Endodermal cell (in vitro differentiated cells): ENCODE results near the gene HS6ST1. TPM values are rescaled to one million over a fixed set of nuclear protein-coding genes. Genes with fewer than 3 reads are reported as not detected.

Source experiments
- DNase-seq: peaks from one replicate; pipeline ENCODE4 v3.0.0-alpha.2; 2017
- H3K27ac ChIP-seq: 2 replicates; pipeline ENCODE4 v1.5.1; 2013; ENCODE audit warnings: mild to moderate bottlenecking, low read depth, low read length, moderate library complexity
- H3K27me3 ChIP-seq: 2 replicates; pipeline ENCODE4 v1.6.1; 2013; ENCODE audit warnings: mild to moderate bottlenecking, low read length, moderate library complexity; ENCODE audit not compliant: insufficient read depth, control insufficient read depth, poor library complexity, severe bottlenecking
- H3K36me3 ChIP-seq: 2 replicates; pipeline ENCODE4 v1.7.0; 2013; ENCODE audit warnings: mild to moderate bottlenecking, low read length, moderate library complexity; ENCODE audit not compliant: control insufficient read depth, insufficient read depth
- H3K4me1 ChIP-seq: one replicate; pipeline ENCODE4 v1.7.0; 2013; ENCODE audit warnings: low read length; ENCODE audit not compliant: control insufficient read depth, insufficient read depth
- H3K4me3 ChIP-seq: 2 replicates; pipeline ENCODE4 v1.5.1; 2013; ENCODE audit warnings: mild to moderate bottlenecking, low read length, moderate library complexity
- H3K9ac ChIP-seq: 2 replicates; pipeline ENCODE4 v1.6.1; 2013; ENCODE audit warnings: mild to moderate bottlenecking, low read length, moderate library complexity; ENCODE audit not compliant: poor library complexity, severe bottlenecking; ENCODE audit errors: extremely low read depth
- H3K9me3 ChIP-seq: 2 replicates; pipeline ENCODE4 v1.6.1; 2013; ENCODE audit warnings: mild to moderate bottlenecking, low read length, moderate library complexity; ENCODE audit not compliant: control insufficient read depth
- H3K27ac Mint-ChIP-seq: 2 replicates; pipeline ENCODE4 v1.8.0; 2020; ENCODE audit warnings: mixed read lengths
- H3K27me3 Mint-ChIP-seq: 2 replicates; pipeline ENCODE4 v1.8.0; 2021; ENCODE audit warnings: mild to moderate bottlenecking, mixed read lengths; ENCODE audit not compliant: insufficient read depth
- H3K36me3 Mint-ChIP-seq: 2 replicates; pipeline ENCODE4 v1.8.0; 2020; ENCODE audit warnings: low read depth, mixed read lengths
- H3K4me1 Mint-ChIP-seq: 2 replicates; pipeline ENCODE4 v1.8.0; 2020; ENCODE audit warnings: mixed read lengths
- H3K4me3 Mint-ChIP-seq: 2 replicates; pipeline ENCODE4 v1.8.0; 2020; ENCODE audit warnings: mild to moderate bottlenecking, moderate library complexity, mixed read lengths
- H3K9me3 Mint-ChIP-seq: 2 replicates; pipeline ENCODE4 v1.8.0; 2020; ENCODE audit warnings: mild to moderate bottlenecking, mixed read lengths
- whole genome bisulfite sequencing, 2 experiments: methylation state at CpG; one replicate each; pipeline versions ENCODE4 v1.1.5 to v1.1.7; 2013; ENCODE audit warnings: missing lambda C conversion rate in 2 of 2, mixed read lengths in 1 of 2; ENCODE audit not compliant: insufficient coverage in 1 of 2, insufficient read length in 1 of 2; 5-methylcytosine and 5-hydroxymethylcytosine counted together
- total RNA-seq, 2 donors: library from RNA; stranded (reverse); fragmentation: NEBNext Ultra II Directional in 1 of 2; extraction: Animal tissue kit (Norgen Biotek cat#: 25700) in 1 of 2; gene quantifications; 2 replicates in 1 of 2; 3 replicates in 1 of 2; pipeline ENCODE4 v1.2.1, GENCODE V29; 2021
- TF ChIP-seq, protein P1 (sequence below): fragments of 200-600 bp; sonication (generic); conservative IDR thresholded peaks from 2 replicates; pipeline ENCODE4 v1.5.0; 2021; ENCODE audit warnings: antibody characterized with exemption, mild to moderate bottlenecking

The HS6ST1 gene
- total RNA-seq, 2 donors from 2014 or later, result 93.0 to 106 TPM

DNA sequence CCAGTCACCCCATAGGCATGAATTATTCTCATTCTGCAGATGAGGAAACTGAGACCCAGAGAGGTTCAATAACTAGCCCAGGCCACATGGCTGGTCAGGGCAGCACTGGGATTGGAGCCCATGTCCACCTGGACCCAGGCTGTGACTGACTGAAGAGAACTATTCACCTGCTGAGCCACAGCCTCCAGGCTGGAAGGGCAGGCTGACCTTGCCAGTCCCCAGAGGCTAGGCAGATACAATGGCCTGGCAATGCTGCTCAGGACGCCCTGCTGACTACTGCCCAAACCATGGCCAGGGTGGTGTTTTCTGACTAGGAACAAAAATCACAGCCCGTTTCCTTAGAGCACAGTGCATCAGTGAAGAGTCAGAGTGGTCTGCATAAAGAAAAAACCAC is 36.8 kb downstream of the HS6ST1 start:
- H3K4me1 ChIP-seq, result no peaks in the 10 kb centered on the region
- H3K9me3 ChIP-seq, result no peaks in the 10 kb centered on the region
- H3K9me3 Mint-ChIP-seq, result no peaks in the 10 kb centered on the region
- no peak overlapping the region for H3K27ac ChIP-seq
- H3K27me3 Mint-ChIP-seq, result no peaks in the 10 kb centered on the region
- peaks cover 6% of the 10 kb centered on the region for H3K4me1 Mint-ChIP-seq
- DNase-seq, result no peak
- no peak overlapping the region for H3K4me3 ChIP-seq
- TF ChIP-seq, protein P1, sequence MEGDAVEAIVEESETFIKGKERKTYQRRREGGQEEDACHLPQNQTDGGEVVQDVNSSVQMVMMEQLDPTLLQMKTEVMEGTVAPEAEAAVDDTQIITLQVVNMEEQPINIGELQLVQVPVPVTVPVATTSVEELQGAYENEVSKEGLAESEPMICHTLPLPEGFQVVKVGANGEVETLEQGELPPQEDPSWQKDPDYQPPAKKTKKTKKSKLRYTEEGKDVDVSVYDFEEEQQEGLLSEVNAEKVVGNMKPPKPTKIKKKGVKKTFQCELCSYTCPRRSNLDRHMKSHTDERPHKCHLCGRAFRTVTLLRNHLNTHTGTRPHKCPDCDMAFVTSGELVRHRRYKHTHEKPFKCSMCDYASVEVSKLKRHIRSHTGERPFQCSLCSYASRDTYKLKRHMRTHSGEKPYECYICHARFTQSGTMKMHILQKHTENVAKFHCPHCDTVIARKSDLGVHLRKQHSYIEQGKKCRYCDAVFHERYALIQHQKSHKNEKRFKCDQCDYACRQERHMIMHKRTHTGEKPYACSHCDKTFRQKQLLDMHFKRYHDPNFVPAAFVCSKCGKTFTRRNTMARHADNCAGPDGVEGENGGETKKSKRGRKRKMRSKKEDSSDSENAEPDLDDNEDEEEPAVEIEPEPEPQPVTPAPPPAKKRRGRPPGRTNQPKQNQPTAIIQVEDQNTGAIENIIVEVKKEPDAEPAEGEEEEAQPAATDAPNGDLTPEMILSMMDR, result no peak
- H3K27me3 ChIP-seq, result no peaks in the 10 kb centered on the region
- WGBS, 2 experiments, result 91 to 100% methylated on average over 1 to 2 of the region's 2 CpGs
- H3K36me3 Mint-ChIP-seq, result peaks cover 11% of the 10 kb centered on the region
- no peak overlapping the region for H3K9ac ChIP-seq
- no peak overlapping the region for H3K4me3 Mint-ChIP-seq
- peaks cover 56% of the 10 kb centered on the region for H3K36me3 ChIP-seq
- peak overlapping the region; percentile 44 for H3K27ac Mint-ChIP-seq

DNA sequence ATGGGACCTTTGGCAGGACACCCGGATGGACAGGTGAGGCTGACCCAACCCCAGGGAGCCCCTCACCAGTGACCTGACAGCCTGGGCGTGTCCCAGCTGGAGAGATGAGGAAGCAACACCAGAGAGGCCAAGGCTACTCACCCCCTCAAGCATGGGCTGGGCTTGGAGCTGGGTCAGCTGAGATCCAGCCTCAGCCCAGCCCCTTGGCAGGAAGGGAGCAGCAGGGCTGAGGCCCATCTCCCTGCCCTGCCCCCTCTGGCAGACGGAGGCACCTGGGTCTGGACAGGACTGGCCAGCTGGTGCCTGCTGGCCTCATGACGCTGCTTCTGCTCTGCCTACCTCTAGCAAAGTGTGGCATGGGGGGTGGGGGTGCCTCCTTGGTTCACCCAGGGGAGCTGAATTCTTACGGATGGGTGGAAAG is 37.8 kb downstream of the HS6ST1 start:
- H3K9me3 Mint-ChIP-seq, result no peaks in the 10 kb centered on the region
- H3K27ac ChIP-seq, result peak overlapping the region; percentile 10

GRCh38 chr2:128280158-128280871 is 38.4 kb downstream of the HS6ST1 start:
- no peak overlapping the region for H3K4me3 ChIP-seq
- H3K4me3 Mint-ChIP-seq, result no peak overlapping the region
- H3K27ac Mint-ChIP-seq, result no peak overlapping the region
- H3K36me3 Mint-ChIP-seq, result peaks cover 25% of the 10 kb centered on the region
- H3K9ac ChIP-seq, result no peak overlapping the region
- no peaks in the 10 kb centered on the region for H3K27me3 ChIP-seq
- WGBS, 2 experiments, result 95 to 100% methylated on average over 5 to 12 of the region's 12 CpGs
- H3K4me1 ChIP-seq, result no peaks in the 10 kb centered on the region
- peak; percentile 44 for DNase-seq
- H3K27ac ChIP-seq, result no peak overlapping the region
- no peaks in the 10 kb centered on the region for H3K9me3 Mint-ChIP-seq
- TF ChIP-seq, protein P1, result no peak
- H3K27me3 Mint-ChIP-seq, result no peaks in the 10 kb centered on the region
- no peaks in the 10 kb centered on the region for H3K9me3 ChIP-seq
- H3K36me3 ChIP-seq, result peaks cover 60% of the 10 kb centered on the region
- peaks cover 6% of the 10 kb centered on the region for H3K4me1 Mint-ChIP-seq

More for the DNA sequence above, 37.8 kb downstream of the HS6ST1 start:
- Mint-ChIP-seq H3K4me1 (peaks cover 6% of the 10 kb centered on the region), H3K27ac (peak overlapping the region; percentile 70), H3K27me3 (no peaks in the 10 kb centered on the region), H3K4me3 (no peak overlapping the region), H3K36me3 (peaks cover 19% of the 10 kb centered on the region)
- Histone ChIP-seq H3K9me3 (no peaks in the 10 kb centered on the region), H3K36me3 (peaks cover 56% of the 10 kb centered on the region), H3K9ac (no peak overlapping the region), H3K4me3 (no peak overlapping the region), H3K4me1 (no peaks in the 10 kb centered on the region), H3K27me3 (no peaks in the 10 kb centered on the region)
- TF ChIP-seq, protein P1, result peak; percentile 36
- 91 to 95% methylated on average over 3 to 5 of the region's 5 CpGs for WGBS, 2 experiments
- DNase-seq, result peak; percentile 55
